ENCODE results near the gene CDC14A. TPM values are rescaled to one million over a fixed set of nuclear protein-coding genes. Genes with fewer than 3 reads are reported as not detected.

The CDC14A gene
- total and polyA plus RNA-seq, 2 of the 8 experiments (the other 6 are each of a cell fraction or from before 2014, with no cell fraction given) = 3.2 to 8.9 TPM

- TF ChIP-seq CHD7 (IDR thresholded peaks at IDR 0.05; ENCODE audit: insufficient replicate concordance, low read length) (no peak), BRCA1 (IDR thresholded peaks at IDR 0.05; ENCODE audit: low read depth, low read length) (no peak), E2F6 (IDR thresholded peaks at IDR 0.05) (no peak)
Observed at GRCh38 chr1:100411574-100411973, 59.3 kb downstream of the CDC14A start (continued).

All from H1 (cell line).